HepG2 (cell line): ENCODE measurements around the gene PSKH1. TPM values are rescaled to one million over a fixed set of nuclear protein-coding genes. Genes with fewer than 3 reads are reported as not detected.
A peak's percentile ranks its signal among the peaks of the same experiment; 100 is the strongest.

Experiments used
- BORCS8-MEF2B ChIP-seq: sonication (generic); formaldehyde crosslinking; IDR thresholded peaks from 2 replicates; pipeline ENCODE4 v1.8.0; 2022; ENCODE audit warnings: mild to moderate bottlenecking, missing genetic modification reagents
- ERF ChIP-seq: IDR thresholded peaks from 2 replicates; pipeline ENCODE4 v1.6.1; 2018; ENCODE audit warnings: missing biosample characterization, missing genetic modification reagents
- FLYWCH1 ChIP-seq: sonication (generic); formaldehyde crosslinking; IDR thresholded peaks from 2 replicates; pipeline ENCODE4 v1.8.1; 2023; ENCODE audit warnings: mild to moderate bottlenecking, missing genetic modification reagents
- HOXA3 ChIP-seq: sonication (generic); formaldehyde crosslinking; IDR thresholded peaks from 2 replicates; pipeline ENCODE4 v1.5.0; 2020; ENCODE audit warnings: missing genetic modification reagents
- MAF1 ChIP-seq: sonication (generic); formaldehyde crosslinking; IDR thresholded peaks from 2 replicates; pipeline ENCODE4 v1.5.0; 2020; ENCODE audit warnings: missing genetic modification reagents, borderline replicate concordance
- MTA3 ChIP-seq: sonication (generic); formaldehyde crosslinking; IDR thresholded peaks from 2 replicates; pipeline ENCODE4 v1.4.0; 2020; ENCODE audit warnings: missing genetic modification reagents
- MYC ChIP-seq: sonication (generic); formaldehyde crosslinking; IDR thresholded peaks from 2 replicates; pipeline ENCODE4 v1.9.0; 2021; ENCODE audit warnings: missing genetic modification reagents, borderline replicate concordance
- NCOA5 ChIP-seq: sonication (generic); formaldehyde crosslinking; IDR thresholded peaks from 2 replicates; pipeline ENCODE4 v1.4.0; 2020; ENCODE audit warnings: missing genetic modification reagents
- PPARG ChIP-seq: conservative IDR thresholded peaks from 2 replicates; pipeline ENCODE4 v1.6.1; 2016; ENCODE audit warnings: missing biosample characterization, missing genetic modification reagents
- TEAD2 ChIP-seq: sonication (generic); formaldehyde crosslinking; IDR thresholded peaks from 2 replicates; pipeline ENCODE4 v1.9.0; 2021; ENCODE audit warnings: missing genetic modification reagents
- TMF1 ChIP-seq: sonication (generic); formaldehyde crosslinking; IDR thresholded peaks from 2 replicates; pipeline ENCODE4 v1.8.1; 2022; ENCODE audit warnings: low read depth, missing genetic modification reagents
- ZBTB7B ChIP-seq: sonication (generic); formaldehyde crosslinking; IDR thresholded peaks from 2 replicates; pipeline ENCODE4 v1.4.0; 2020; ENCODE audit warnings: missing genetic modification reagents
- ZFP37 ChIP-seq: sonication (generic); formaldehyde crosslinking; IDR thresholded peaks from 2 replicates; pipeline ENCODE4 v1.4.0; 2020; ENCODE audit warnings: missing genetic modification reagents, borderline replicate concordance
- polyA plus RNA-seq, 8 experiments: library from polyadenylated mRNA; depleted of rRNA in 3 of 8; stranded (reverse) in 7 of 8; unstranded in 1 of 8; fragments of >200 nt; fragmentation: Illumina TruSeq in 4 of 8; extraction: Trizol in 4 of 8; gene quantifications; 2 replicates each; pipeline versions ENCODE4 v1.2.1 to v1.2.3, GENCODE V29; 2011 to 2016; ENCODE audit warnings: low read depth in 4 of 8, missing spikeins in 1 of 8, mixed read lengths in 1 of 8; ENCODE audit not compliant: insufficient read depth in 1 of 8
- total RNA-seq, 5 experiments: library from RNA; depleted of rRNA; stranded (reverse); fragments of >200 nt; fragmentation: Illumina TruSeq; extraction: Trizol; gene quantifications; 2 replicates each; pipeline ENCODE4 v1.2.3, GENCODE V29; 2016; ENCODE audit warnings: low read depth in 1 of 5
- TF ChIP-seq, protein P1 (sequence below): sonication (generic); formaldehyde crosslinking; IDR thresholded peaks from 2 replicates; pipeline ENCODE4 v1.5.0; 2020; ENCODE audit warnings: missing genetic modification reagents, mild to moderate bottlenecking, borderline replicate concordance
- TF ChIP-seq, protein P2 (sequence below): sonication (generic); formaldehyde crosslinking; IDR thresholded peaks from 2 replicates; pipeline ENCODE4 v1.4.0; 2020; ENCODE audit warnings: low read depth, mild to moderate bottlenecking, missing genetic modification reagents
- TF ChIP-seq, protein P3 (sequence below): IDR thresholded peaks from 2 replicates; pipeline ENCODE4 v1.6.1; 2016; ENCODE audit warnings: mild to moderate bottlenecking
- TF ChIP-seq, protein P4 (sequence below): sonication (generic); formaldehyde crosslinking; IDR thresholded peaks from 2 replicates; pipeline ENCODE4 v1.5.0; 2020; ENCODE audit warnings: mild to moderate bottlenecking, missing genetic modification reagents
- TF ChIP-seq, protein P5 (sequence below): sonication (generic); formaldehyde crosslinking; IDR thresholded peaks from 2 replicates; pipeline ENCODE4 v1.5.0; 2020; ENCODE audit warnings: missing genetic modification reagents
- TF ChIP-seq, protein P6 (sequence below): sonication (generic); formaldehyde crosslinking; IDR thresholded peaks from 2 replicates; pipeline ENCODE4 v1.5.1; 2020; ENCODE audit warnings: missing genetic modification reagents, mild to moderate bottlenecking, borderline replicate concordance

Gene PSKH1
- total and polyA plus RNA-seq, 2 of the 13 experiments (the other 11 are each of a cell fraction or from before 2014, with no cell fraction given) = 8.4 to 19.1 TPM

DNA sequence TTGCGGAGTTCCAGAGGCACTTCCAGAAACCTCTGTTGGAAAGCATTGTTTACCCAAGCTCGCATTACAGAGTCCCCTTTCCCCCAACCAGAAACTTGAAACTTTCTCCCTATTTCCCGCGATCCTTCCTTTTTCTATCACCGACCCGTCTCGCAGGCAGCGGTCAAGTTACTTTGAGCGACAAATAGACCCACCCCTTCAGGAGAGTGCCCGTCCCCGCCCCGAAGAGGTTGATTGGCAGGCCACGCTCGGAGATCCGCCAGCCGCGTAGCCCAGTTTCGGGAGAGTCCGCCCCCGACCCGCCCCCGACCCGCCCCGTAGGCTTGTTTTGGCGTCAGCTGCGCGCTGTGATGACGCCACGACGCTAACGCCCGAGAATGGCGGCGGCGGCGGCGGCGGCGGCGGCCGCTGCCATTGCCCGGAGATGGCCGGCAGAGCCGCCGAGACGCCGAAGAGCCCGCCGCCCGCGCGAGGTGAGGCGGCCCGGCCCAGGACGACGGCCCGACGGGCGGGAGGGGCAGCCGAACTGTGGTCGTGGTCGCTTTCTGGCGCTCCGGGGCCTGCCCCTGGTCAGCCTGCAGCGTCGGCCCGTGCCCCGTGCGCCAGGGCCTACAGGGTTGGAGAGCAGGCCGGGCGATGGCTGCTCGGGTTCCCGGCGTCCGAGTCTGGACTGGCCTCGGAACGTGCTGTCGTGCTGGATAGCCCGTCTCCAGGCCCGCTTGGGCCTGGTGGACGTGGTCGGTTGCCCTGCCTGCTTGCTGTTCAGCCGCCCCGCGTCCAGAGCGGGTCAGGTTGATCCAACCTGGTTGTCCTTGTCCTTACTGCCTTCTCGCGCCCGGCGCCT, at the start of gene PSKH1 (continued):
- TF ChIP-seq, protein P1, sequence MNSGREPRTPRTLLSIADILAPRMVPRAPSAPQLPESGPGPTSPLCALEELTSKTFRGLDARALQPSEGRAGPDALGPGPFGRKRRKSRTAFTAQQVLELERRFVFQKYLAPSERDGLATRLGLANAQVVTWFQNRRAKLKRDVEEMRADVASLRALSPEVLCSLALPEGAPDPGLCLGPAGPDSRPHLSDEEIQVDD (CRISPR knock-in tag) = 0 out of 2 replicates have a peak, but pooled peaks have one; percentile 87
- peak; percentile 23 for TF ChIP-seq MAF1 (CRISPR knock-in tag)
- TF ChIP-seq, protein P2, sequence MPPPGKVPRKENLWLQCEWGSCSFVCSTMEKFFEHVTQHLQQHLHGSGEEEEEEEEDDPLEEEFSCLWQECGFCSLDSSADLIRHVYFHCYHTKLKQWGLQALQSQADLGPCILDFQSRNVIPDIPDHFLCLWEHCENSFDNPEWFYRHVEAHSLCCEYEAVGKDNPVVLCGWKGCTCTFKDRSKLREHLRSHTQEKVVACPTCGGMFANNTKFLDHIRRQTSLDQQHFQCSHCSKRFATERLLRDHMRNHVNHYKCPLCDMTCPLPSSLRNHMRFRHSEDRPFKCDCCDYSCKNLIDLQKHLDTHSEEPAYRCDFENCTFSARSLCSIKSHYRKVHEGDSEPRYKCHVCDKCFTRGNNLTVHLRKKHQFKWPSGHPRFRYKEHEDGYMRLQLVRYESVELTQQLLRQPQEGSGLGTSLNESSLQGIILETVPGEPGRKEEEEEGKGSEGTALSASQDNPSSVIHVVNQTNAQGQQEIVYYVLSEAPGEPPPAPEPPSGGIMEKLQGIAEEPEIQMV = 0 out of 2 replicates have a peak, but pooled peaks have one; percentile 58
- TF ChIP-seq, protein P3, sequence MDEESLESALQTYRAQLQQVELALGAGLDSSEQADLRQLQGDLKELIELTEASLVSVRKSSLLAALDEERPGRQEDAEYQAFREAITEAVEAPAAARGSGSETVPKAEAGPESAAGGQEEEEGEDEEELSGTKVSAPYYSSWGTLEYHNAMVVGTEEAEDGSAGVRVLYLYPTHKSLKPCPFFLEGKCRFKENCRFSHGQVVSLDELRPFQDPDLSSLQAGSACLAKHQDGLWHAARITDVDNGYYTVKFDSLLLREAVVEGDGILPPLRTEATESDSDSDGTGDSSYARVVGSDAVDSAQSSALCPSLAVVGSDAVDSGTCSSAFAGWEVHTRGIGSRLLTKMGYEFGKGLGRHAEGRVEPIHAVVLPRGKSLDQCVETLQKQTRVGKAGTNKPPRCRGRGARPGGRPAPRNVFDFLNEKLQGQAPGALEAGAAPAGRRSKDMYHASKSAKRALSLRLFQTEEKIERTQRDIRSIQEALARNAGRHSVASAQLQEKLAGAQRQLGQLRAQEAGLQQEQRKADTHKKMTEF (CRISPR knock-in tag) = no peak
- TF ChIP-seq MTA3 = no peak
- TF ChIP-seq ERF (CRISPR knock-in tag) = peak; percentile 22
- TF ChIP-seq, protein P4, sequence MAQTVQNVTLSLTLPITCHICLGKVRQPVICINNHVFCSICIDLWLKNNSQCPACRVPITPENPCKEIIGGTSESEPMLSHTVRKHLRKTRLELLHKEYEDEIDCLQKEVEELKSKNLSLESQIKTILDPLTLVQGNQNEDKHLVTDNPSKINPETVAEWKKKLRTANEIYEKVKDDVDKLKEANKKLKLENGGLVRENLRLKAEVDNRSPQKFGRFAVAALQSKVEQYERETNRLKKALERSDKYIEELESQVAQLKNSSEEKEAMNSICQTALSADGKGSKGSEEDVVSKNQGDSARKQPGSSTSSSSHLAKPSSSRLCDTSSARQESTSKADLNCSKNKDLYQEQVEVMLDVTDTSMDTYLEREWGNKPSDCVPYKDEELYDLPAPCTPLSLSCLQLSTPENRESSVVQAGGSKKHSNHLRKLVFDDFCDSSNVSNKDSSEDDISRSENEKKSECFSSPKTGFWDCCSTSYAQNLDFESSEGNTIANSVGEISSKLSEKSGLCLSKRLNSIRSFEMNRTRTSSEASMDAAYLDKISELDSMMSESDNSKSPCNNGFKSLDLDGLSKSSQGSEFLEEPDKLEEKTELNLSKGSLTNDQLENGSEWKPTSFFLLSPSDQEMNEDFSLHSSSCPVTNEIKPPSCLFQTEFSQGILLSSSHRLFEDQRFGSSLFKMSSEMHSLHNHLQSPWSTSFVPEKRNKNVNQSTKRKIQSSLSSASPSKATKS (CRISPR knock-in tag) = 0 out of 2 replicates have a peak, but pooled peaks have one; percentile 44
- peak; percentile 64 for TF ChIP-seq BORCS8-MEF2B
- TF ChIP-seq TMF1 = peak; percentile 88
- TF ChIP-seq ZFP37 (CRISPR knock-in tag) = peak; percentile 34; the same call in 1 of the 2 replicates
- no peak for TF ChIP-seq PPARG
- peak; percentile 83 for TF ChIP-seq FLYWCH1 (CRISPR knock-in tag)
- TF ChIP-seq, protein P5, sequence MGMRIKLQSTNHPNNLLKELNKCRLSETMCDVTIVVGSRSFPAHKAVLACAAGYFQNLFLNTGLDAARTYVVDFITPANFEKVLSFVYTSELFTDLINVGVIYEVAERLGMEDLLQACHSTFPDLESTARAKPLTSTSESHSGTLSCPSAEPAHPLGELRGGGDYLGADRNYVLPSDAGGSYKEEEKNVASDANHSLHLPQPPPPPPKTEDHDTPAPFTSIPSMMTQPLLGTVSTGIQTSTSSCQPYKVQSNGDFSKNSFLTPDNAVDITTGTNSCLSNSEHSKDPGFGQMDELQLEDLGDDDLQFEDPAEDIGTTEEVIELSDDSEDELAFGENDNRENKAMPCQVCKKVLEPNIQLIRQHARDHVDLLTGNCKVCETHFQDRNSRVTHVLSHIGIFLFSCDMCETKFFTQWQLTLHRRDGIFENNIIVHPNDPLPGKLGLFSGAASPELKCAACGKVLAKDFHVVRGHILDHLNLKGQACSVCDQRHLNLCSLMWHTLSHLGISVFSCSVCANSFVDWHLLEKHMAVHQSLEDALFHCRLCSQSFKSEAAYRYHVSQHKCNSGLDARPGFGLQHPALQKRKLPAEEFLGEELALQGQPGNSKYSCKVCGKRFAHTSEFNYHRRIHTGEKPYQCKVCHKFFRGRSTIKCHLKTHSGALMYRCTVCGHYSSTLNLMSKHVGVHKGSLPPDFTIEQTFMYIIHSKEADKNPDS (CRISPR knock-in tag) = 0 out of 2 replicates have a peak, but pooled peaks have one; percentile 23
- peak; percentile 64; the same call in 1 of the 2 replicates for TF ChIP-seq NCOA5 (CRISPR knock-in tag)
- TF ChIP-seq ZBTB7B (CRISPR knock-in tag) = no peak
- TF ChIP-seq TEAD2 = peak; percentile 53; the same call in 1 of the 2 replicates
- TF ChIP-seq HOXA3 (CRISPR knock-in tag) = peak; percentile 99
- TF ChIP-seq MYC (CRISPR knock-in tag) = peak; percentile 65; the same call in 1 of the 2 replicates
- TF ChIP-seq, protein P6, sequence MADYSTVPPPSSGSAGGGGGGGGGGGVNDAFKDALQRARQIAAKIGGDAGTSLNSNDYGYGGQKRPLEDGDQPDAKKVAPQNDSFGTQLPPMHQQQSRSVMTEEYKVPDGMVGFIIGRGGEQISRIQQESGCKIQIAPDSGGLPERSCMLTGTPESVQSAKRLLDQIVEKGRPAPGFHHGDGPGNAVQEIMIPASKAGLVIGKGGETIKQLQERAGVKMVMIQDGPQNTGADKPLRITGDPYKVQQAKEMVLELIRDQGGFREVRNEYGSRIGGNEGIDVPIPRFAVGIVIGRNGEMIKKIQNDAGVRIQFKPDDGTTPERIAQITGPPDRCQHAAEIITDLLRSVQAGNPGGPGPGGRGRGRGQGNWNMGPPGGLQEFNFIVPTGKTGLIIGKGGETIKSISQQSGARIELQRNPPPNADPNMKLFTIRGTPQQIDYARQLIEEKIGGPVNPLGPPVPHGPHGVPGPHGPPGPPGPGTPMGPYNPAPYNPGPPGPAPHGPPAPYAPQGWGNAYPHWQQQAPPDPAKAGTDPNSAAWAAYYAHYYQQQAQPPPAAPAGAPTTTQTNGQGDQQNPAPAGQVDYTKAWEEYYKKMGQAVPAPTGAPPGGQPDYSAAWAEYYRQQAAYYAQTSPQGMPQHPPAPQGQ (CRISPR knock-in tag) = no peak
